Cardiac fibroblast (primary cell): Measurements from ENCODE around the gene RFX2.

Experiments
- DNase-seq, 2 donors: peaks; one replicate each; pipeline versions ENCODE4 v3.0.0 to v3.0.0-alpha.2; 2010; ENCODE audit warnings: low read depth in 2 of 2
- H3K4me3 ChIP-seq, 2 donors: replicated peaks in 1 of 2; 1 replicate in 1 of 2; 2 replicates in 1 of 2; pipeline ENCODE4 v1.5.1; 2011; ENCODE audit warnings: low read depth in 2 of 2, low read length in 2 of 2, mild to moderate bottlenecking in 2 of 2, moderate library complexity in 1 of 2
- TF ChIP-seq, protein P1 (sequence below): IDR thresholded peaks from one replicate; pipeline ENCODE4 v1.5.1; 2011; ENCODE audit warnings: low read depth, mild to moderate bottlenecking, low read length, inconsistent platforms

Gene RFX2

DNA sequence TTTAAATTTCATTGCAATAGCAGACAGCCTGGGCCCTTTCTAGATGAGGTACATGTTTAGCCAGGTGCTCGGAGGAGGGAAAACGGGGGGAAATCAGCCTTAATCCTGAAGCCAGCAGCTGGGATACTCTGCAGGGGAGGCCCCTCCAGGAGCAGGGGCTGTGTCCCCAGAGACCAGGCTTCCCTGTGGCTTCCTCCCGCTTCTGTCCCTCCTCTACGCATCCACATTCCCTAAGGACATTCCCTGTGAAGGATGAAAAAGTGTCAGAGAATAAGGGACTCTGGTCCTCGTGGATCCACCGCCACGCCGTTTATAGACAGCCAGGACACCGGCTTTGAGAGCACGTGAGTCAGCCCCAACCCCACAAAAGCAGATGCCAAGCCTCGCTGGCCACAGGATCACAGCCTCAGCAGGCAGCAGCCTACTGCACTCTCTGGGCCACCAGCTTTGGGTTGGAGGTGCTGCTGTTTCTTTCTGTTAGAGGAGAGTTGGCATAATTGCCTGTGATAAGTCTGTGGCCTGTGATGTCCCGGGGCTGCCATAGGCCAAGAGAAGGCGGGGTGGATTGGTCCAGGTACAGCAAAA, 95.7 kb downstream of the RFX2 start:
- TF ChIP-seq, protein P1, sequence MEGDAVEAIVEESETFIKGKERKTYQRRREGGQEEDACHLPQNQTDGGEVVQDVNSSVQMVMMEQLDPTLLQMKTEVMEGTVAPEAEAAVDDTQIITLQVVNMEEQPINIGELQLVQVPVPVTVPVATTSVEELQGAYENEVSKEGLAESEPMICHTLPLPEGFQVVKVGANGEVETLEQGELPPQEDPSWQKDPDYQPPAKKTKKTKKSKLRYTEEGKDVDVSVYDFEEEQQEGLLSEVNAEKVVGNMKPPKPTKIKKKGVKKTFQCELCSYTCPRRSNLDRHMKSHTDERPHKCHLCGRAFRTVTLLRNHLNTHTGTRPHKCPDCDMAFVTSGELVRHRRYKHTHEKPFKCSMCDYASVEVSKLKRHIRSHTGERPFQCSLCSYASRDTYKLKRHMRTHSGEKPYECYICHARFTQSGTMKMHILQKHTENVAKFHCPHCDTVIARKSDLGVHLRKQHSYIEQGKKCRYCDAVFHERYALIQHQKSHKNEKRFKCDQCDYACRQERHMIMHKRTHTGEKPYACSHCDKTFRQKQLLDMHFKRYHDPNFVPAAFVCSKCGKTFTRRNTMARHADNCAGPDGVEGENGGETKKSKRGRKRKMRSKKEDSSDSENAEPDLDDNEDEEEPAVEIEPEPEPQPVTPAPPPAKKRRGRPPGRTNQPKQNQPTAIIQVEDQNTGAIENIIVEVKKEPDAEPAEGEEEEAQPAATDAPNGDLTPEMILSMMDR = no peak
- no peak overlapping the region for H3K4me3 ChIP-seq
- DNase-seq = no peak

DNA sequence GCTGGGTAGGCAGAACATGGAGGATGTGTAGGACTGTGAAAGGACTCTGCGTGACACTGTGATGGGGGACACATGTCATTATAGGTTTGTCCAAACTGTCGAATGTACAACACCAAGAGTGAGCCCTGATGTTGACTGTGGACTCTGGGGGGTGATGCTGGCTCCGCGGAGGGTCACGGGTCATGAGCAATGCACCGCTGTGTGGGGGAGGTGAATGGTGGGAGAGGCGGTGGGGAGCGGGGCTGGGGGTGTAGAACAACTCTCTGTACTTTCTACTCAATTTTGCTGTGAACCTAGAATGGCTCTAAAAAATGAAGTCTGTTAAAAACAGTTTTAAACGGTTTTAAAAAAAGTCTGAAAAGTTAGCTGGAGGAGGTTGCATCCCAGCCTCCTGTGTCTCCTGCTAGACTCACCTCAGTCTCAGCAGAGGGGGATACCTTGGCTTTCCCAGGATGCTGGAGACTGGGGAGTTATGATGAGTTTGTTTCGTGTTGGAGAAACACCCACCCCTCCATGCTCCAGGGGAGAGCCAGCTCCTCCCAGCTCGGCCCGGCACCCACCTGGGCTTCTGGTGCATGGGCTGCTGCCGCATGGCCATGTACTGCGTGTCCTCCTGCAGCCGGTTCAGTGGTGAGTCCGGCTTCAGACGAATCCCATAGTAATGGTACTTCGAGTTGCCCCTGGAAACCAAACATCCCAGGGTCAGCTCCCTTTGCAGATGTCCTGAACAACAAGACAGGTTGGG, 97.7 kb downstream of the RFX2 start:
- no peak overlapping the region for H3K4me3 ChIP-seq
- TF ChIP-seq, protein P1 = no peak
- no peak for DNase-seq

DNA sequence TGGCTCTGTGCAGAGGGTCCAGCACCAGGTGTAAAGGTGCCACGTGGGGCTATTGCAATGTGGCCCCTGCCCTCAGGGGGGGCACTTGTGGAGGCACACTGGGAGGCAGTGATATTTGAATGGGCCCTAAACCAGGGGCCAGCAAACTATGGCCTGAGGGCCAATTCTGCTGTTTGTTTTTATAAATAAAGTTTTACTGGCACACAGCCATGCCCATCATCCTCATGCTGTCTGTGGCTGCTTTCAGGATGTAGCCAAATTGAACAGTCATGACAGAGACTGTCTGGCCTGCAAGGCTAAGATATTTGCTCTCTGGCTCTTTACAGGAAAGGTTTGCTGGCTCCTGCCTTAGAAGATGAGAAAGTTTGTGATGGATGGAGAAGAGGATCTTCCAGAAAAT, 98.5 kb downstream of the RFX2 start:
- no peak overlapping the region for H3K4me3 ChIP-seq
- DNase-seq = peak in 1 of 2 donors; percentile 21
- TF ChIP-seq, protein P1 = no peak

DNA sequence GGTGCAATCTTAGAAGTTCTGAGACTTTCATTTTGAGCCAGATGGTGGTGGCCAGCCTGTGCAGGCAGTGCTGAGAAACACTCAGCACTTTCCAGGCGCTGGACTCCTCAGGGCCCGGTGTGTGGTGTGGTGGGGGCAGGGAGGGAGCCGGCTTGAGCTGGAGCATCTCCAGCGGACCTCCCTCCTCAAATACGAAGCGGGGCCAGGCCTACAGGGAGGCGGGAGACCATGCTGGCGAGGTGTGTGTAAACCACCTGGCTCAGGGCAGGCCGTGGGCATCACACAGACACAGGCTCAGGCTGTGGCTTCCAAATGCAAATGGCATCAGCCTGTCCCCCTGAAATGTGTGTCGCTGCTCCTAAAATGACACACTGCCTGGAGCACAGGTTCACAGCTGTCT, 99.1 kb downstream of the RFX2 start:
- no peak for DNase-seq
- TF ChIP-seq, protein P1 = no peak
- H3K4me3 ChIP-seq = no peak overlapping the region

DNA sequence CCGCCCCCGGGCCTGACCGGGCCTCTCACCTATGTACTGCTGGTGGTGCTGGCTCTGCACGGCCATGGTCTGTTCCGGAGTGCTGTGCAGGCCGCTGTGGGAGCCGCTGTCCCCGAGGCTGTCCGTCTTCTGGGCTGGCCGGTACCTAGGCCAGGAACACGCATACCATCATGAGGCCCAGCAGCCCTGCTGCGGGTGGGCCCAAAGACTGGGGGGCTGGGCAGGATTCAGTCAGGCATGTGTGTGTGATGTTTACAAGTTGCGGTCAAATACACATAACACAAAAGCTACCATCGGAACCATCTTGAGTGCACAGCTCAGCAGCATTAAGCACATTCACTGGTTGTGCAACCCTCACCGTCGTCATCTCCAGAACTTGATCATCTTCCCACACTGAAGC, 100.2 kb downstream of the RFX2 start:
- DNase-seq = no peak
- H3K4me3 ChIP-seq = no peak overlapping the region
- TF ChIP-seq, protein P1 = no peak

DNA sequence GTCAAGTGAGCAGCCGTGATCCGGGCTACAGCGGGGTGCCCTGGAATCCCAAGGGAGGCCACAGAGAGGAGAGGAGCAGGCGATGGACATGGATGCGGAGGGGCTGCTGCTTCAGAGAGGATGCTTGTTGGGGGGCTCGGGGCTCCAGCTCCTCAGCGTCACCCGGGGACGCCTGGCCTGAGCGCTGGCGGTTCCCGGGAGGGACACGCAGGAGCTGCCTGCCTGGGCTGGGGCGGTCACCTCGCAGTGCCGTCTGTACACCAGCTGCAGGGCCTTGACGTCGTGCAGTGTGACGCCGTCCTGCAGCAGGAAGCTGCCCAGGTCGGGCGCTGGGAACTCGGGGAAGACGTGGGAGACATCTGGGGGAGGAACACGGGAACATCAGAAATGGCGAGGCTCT, 102.4 kb downstream of the RFX2 start:
- no peak overlapping the region for H3K4me3 ChIP-seq
- TF ChIP-seq, protein P1 = no peak
- DNase-seq = no peak
